GM21526 (cell line): ENCODE results near the gene ACAP2.
"Not testable (repeated sequence)": the region's sequence is repeated elsewhere in the genome, so short reads cannot be mapped to it uniquely, and the experiment has no call there.

Experiments used
- ATAC-seq: cut with Tn5 transposase; IDR thresholded peaks from one replicate; pipeline ENCODE4 v1.9.1; 2021; ENCODE audit warnings: moderate library complexity; ENCODE audit not compliant: unreplicated experiment, low FRiP score

The ACAP2 gene

DNA sequence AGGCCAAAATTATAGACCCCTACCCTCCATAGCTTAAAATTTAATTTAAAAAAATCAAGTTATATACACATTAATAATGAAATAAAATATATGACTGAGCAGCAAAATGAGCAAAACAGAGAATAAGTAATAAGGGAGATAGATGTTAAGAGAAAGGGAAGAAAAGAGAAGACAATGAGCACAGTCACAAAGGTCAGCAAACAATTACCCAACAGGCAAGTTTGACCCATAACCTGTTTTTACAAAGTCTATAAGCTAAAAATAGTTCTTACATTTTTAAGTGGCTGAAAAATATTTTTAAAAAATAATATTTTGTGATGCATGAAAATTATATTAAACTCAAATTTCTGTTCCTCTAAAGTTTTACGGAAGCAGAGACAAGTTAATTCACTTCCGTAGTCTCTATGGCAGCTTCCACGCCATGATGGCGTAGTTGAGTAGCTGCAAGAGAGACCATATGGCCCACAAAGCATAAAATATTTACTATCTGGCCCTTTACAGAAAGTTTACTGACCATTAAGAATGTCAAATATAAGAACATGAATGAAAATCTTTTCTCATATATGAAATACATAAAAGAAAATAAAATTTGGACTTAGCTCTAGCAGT is 47.5 kb downstream of the ACAP2 start:
- no peak for ATAC-seq

DNA sequence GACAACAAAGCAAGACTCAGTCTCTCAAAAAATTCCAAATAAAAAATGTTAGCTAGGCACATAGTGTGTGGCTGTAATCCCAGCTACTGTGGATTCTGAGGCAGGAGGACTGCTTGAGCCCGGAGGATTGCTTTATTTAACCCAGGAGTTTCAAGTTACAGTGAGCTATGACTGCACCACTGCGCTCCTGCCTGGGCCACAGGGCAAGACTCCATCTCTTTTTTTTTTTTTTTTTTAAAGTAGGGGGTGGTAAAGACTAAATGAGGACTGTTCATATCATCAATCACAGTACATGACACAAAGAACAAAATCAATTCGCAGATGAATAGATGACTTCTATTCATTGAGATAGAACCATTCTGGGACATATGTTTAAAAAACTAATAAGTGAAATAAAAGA is 48.1 kb downstream of the ACAP2 start:
- no peak for ATAC-seq

DNA sequence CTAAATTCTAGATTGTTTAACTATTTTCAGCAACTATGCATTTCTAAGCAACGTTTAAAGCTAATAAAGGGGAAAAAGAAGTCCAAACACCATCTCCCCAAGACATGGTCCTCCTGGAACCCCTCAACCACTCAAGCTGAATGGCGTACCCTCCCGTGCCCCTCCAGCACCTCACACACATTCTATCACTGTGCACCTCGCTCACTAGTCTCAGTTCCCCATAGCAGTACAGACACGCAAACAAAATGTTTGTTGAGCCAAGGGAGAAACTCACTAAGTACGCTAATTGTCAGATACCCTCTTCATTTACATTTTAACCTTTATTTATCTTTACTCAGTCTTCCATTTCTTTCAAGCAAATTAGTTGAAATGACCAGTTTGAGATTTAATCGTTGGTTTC is 48.8 kb downstream of the ACAP2 start:
- ATAC-seq: no peak

DNA sequence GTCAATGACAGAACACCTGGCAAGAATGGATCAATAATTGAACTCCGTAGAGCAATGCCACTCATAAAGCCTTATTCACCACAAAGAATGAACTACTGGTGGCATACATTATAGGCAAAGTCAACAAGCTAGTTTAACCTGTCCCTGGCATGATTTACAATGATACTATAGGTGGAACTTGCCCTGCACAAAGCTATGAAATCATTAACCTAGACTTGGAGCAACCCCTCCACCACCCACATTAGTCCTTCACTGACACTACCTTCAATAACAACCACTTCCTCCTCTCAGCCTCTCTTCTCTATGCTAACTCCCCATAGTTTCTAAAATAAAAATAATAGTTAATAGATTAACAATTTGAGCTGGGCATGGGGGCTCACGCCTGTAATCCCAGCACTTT is 54.4 kb downstream of the ACAP2 start:
- no peak for ATAC-seq

DNA sequence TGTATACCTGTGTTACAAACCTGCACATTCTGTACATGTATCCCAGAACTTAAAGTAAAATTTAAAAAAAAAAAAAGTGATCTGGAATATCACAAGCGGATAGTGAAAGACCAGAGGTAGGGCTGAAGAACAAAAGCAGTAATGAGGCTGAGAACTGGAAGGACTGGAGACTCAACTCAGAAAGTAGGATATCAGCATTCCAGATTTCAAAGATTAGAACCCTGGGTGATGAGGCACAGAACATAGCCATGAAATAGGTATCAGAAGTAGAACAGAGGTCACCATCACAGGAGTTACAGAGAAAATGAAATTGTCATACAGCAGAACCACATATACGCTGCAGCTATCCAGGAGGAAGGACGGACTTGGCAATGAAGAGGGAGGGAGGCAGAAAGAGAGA is 56.1 kb downstream of the ACAP2 start:
- ATAC-seq: no peak

DNA sequence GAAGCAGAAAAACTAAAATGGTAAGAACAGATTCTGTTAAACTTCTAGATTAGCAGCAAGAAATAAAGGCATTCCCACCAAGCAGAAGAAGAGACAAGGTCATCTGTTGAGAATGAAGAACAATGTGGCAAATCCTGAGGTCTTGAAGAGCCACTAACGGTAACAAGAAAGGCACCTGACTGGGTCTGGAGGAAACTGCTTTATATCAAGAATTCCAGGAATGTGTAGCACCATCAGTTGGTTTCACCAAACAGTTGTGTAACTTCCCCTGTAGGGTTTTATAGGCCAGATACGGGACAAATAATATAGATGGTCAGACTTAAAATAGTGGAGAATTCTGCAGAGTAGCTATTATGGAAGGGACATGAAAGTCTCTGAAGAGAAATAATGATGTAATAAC is 57.3 kb downstream of the ACAP2 start:
- ATAC-seq: no peak

DNA sequence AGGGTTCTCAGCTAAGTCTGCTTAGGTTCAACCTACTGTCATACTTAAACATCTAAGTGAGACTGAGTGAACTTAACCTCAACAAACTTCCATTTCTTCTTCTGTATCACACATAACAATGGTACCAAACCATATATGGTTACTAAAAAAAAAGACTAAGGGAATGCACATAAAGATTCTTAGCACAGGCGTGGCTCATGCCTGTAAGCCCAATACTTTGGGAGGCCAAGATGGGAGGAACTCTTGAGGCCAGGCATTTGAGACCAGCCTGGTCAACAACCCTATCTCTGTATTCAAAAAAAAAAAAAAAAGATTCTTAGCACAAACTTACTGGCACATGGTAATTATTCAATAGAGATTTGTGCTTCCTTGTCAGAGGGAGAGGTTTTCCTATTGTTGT is 57.9 kb downstream of the ACAP2 start:
- ATAC-seq: no peak

DNA sequence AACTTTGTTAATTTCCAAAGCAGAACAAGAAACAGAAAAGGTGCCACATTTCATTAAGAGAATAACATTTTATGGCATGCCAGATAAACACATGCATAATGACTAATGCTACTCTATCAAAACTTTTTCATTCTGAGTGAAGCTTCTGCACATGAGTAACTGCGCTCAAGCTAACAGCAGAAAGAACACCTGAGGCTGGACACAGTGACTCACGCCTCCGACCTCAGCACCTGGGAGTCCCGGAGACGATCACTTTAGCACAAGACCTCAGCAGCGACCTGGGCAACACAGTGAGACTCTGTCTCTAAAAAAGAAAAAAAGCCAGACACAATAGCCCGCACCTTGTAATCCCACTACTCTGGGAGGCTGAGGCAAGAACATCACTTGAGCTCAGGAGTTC is 70.6 kb downstream of the ACAP2 start:
- ATAC-seq: no peak

DNA sequence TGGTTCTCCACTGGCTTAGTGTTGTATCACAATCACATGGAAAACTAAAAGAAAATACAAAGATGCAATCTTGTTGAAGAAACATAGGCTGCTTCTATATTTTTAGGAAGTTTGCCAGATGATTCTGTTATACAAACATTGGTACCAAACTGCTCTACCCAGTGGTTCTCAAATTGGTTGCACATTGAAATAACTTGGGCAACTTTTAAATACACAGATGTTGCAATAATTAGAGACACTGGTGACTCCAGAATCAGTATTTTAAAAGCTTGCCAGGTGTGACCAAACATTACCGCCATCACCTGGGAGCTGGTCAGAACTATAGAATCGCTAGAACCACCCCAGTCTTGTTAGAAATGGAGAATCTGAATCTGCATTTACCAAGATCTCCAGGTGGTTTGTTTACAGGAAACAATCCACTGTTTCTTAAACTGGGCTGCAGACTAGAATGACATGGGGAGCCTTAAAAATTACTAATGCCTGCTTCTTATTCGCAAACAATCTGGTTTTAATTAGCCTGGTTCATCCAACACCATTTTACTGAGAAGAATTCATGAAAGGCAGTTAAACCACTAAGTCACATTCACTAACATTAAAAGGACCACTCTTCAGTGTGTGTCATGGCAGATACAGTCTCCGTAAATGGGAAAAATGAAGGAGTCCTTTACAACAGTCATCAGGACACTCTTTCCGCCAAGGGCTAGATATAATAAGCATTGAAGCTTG is 76.5 kb downstream of the ACAP2 start:
- no peak for ATAC-seq

DNA sequence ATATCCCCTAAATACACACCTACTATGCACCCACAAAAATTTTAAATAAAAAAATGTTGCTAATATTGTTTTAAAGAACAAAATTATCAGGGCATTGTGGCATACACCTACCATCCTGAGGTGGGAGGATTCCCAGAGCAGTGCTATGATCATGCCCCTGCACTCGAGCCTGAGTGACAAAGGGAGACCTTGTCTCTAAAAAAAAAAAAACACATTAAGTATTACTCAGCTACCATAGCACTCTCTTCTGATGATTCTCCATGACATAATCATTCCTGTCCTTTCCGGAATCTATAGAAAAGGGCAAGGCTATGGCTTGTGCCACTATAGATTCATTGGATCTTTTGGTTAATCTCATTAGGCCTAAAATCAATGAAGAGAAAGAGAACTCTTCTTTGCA is 77.4 kb downstream of the ACAP2 start:
- ATAC-seq: no peak

DNA sequence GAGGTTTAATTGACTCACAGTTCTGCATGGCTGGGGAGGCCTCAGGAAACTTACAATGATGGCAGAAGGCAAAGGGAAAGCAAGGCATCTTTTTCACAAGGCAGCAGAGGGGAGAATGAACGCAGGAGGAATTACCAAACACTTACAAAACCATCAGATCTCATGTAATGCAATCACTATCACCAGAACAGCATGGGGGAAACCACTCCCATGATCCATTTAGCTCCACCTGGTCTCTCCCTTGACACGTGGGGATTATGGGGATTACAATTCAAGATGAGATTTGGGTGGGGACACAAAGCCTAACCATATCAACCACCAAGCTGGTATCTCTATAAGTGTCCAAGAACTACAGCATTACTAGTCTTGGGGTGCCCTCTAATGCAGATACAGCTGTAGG is 85.0 kb downstream of the ACAP2 start:
- ATAC-seq: not testable (repeated sequence)

DNA sequence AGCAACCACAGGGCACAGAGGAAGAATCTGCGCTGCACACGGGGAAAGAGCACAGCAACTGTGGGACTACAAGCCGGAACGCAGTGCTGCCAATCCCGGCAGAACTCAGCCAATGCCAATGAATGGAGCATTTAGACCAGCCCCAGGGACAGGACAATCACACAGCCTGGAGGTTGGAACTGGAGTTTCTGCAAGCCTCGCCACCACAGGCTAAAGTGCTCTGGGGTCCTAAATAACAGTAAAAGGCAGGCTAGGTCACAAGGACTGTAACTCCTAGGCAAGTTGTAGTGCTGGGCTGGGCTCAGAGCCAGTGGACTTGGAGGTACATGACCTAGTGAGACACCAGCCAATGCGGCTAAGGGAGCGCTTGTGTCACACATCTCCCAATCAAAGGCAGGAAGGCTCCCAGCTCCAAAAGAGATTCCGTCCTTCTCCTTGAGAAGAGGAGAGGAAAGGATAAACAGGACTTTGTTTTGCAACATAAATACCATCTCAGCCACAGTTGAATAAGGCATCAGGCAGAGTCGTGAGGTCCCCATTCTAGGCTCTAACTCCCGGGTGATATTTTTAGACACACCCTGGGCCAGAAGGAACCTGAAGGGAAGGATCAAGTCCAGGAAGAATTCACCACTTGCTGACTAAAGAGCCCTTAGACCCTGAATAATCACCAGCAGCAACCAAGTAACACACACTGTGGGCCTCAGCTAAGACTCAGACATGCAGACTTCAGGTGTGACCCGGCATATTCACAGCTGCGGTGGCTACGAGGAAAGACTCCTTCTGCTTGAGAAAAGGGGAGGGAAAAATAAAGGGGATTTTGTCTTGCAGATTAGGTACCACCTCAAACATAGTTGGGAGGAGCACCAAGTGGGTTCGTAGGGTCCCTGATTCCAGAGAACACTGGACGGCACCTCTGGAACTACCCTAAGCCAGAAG is 86.4 kb downstream of the ACAP2 start:
- no peak for ATAC-seq

DNA sequence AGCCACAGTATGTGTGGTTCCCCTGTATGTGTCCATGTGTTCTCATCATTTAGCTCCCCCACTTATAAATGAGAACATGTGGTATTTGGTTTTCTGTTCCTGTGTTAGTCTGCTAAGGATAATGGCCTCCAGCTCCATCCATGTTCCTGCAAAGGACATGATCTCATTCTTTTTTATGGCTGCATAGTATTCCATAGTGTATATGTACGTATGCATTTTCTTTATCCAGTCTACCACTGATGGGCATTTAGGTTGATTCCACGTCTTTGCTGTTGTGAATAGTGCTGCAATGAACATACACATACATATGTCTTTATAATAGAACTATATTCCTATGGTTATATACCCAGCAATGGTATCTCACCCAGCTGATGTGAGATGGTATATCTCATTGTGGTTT is 88.8 kb downstream of the ACAP2 start:
- not testable (repeated sequence) for ATAC-seq

DNA sequence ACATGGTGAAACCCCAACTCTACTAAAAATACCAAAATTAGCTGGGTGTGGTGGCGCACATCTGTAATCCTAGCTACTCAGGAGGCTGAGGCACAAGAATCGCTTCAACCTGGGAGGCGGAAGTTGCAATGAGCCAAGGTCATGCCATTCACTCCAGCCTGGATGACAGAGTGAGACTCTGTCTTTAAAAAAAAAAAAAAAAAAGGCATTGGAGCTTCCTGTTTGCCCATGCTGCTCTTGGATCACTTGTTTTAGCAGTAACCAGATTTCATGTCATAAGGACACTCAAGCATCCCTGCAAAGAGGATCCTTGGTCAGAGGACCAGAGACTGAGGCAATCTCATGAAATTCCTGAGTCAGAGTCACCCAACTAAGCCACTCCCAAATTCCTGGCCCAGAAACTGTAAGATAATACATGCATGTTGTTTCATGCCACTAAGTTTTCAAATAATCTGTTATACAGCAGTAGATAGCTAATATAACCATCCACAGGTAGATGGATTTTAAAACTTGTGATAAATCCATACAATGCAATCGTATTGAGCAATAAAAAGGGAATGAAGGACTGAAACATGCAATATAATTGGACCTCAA is 89.8 kb downstream of the ACAP2 start:
- ATAC-seq: no peak

DNA sequence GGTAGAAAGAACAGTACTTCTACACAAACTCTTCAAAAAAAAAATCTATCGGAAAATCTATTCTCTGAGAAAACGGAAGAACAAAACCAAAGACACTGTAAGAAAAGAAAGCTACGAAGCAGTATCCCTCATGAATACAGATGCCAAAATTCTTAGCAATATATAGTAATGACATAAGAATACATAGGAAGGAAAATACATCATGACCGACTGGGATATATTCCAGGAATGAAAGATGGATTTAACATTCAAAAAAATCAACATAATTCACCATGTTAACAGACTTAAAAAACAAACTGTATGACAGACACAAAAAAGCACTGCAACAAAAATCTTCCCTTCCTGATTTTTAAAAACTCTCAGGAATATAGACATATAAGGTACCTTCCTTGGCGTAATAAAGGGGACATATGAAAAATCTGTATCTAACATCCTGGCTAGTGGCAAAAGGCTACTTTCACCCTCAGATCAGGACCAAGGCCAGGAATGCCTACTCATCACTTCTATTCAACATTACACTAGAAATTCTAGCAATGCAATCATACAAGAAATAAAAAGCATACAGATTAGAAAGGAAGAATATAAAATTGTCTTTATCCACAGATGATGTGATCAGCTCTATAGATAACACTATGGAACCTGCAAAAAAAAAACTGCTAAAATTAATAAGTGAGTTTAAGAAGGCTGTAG is 94.2 kb downstream of the ACAP2 start:
- ATAC-seq: no peak

DNA sequence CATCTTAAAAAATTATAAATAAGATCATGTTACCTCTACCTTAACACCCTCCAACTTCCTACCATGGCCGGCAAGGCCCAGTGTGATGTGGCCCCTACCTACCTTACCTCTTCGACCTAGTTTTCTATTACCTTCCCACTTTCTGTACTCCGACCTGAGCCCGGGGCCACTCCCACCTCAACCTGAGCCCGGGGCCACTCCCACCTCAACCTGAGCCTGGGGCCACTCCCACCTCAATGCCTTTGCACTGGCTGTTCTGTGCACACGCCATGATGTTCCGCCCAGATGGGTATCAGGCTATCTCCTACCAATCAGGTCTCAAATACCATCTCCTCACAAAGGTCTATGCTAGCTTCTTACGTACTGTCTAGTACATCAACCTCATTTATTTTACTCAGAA is 105.1 kb downstream of the ACAP2 start:
- ATAC-seq: no peak

DNA sequence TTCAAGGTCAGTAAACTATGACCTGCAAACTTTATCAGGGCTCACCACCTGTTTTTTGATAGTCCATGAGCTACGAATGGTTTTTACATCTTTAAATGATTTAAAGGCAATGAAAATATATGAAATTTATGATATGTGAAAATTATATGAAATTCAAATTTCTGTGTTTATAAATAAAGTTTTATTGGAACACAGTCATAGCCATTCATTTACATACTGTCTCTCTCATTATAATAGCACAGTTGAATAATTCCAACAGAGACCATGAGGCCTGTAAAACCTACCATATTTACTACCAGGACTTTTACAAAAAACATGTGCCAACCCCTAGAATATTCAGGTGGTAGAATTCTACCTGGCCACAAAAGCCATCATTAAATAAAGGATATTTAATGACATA is 107.9 kb downstream of the ACAP2 start:
- ATAC-seq: no peak

DNA sequence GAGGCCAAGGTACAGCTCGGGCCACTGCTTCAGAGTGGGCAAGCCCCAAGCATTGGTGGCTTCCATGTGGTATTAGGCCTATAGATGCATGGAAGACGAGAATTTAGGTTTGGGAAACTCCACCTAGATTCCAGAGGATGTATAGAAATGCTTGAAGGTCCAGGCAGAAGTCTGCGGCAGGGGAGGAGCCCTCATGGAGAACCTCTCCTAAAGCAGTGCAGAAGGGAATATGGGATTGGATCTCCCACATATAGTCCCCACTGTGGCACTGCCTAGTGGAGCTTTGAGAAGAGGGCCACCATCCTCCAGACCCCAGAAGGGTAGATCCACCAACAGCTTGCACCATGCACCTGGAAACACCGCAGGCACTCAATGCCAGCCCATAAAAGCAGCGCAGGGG is 123.8 kb downstream of the ACAP2 start:
- no peak for ATAC-seq

DNA sequence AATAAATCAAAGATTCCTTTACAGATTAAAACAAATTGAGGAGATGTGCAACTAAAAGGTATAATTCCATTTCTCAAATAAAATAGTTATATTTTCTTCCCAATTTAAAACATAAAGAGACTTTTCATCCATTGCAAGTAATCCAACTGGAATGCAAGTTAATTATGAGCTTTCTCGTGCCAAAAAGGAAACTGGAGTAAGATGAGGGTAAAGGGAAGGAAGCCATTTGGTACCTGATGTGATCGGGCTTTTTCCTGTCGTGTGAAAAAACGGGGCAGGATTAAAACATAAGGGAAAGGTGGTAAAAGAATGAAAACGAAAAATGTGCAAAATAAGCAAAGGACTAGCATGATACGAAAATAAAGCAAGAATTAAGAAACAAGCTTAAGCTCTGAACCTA is 130.1 kb downstream of the ACAP2 start:
- ATAC-seq: no peak

DNA sequence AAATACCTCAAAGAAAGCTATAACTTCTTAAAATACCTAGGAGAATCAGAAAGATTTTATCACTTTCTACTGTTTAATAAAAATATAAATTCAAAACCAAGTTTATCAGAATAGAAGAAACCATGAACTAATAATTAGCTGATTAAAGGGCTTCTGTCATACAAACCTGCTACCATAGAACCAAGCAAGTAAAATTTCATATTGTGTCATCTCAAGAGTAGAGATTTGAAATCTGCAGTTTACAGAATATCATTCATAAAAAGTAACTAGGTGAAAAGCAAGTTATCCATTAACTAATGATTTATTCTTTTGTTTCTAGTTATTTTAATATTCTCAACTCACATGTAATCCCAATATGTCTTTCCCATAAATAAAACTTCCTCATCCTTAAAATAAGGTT is 135.1 kb downstream of the ACAP2 start:
- ATAC-seq: no peak

DNA sequence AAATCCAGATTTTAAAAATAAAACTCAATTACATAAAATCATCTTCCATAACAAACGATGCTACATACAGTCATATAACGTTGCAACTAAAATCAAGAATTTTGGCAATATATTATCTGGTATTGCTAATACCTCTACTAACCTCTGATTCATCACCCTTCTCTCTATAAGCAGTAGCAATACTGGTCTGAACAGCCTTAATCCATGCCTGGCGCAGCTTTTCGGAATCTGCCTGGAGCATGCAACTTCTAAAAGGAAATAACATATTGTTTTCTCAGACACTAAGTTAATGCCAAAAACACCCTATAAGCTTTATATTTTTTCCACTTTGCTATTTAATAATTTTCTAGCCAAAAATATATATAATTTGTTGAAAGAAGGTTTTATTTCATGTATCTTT is 136.5 kb downstream of the ACAP2 start:
- ATAC-seq: no peak
